HepG2 (cell line): ENCODE measurements around the gene TSSK3. TPM values are rescaled to one million over a fixed set of nuclear protein-coding genes. Genes with fewer than 3 reads are reported as not detected.

ENCODE experiments used
- GABPA ChIP-seq, 2 experiments: IDR thresholded peaks; 2 replicates each; pipeline ENCODE4 v1.6.1; 2011 to 2016; ENCODE audit warnings: low read depth in 2 of 2, low read length in 1 of 2, missing biosample characterization in 1 of 2, missing genetic modification characterization in 1 of 2
- RNF219 ChIP-seq: sonication (generic); formaldehyde crosslinking; IDR thresholded peaks from 2 replicates; pipeline ENCODE4 v1.5.0; 2020; ENCODE audit warnings: mild to moderate bottlenecking, missing genetic modification reagents
- TEAD3 ChIP-seq: optimal IDR thresholded peaks from 2 replicates; pipeline ENCODE3; 2016; ENCODE audit warnings: borderline replicate concordance
- TP53 ChIP-seq: sonication (generic); formaldehyde crosslinking; conservative IDR thresholded peaks from 2 replicates; pipeline ENCODE4 v1.4.0; 2020; ENCODE audit warnings: missing genetic modification reagents
- ZNF772 ChIP-seq: sonication (generic); formaldehyde crosslinking; IDR thresholded peaks from 2 replicates; pipeline ENCODE4 v1.5.0; 2020; ENCODE audit warnings: mild to moderate bottlenecking, missing genetic modification reagents
- polyA plus RNA-seq, 8 experiments: library from polyadenylated mRNA; depleted of rRNA in 3 of 8; stranded (reverse) in 7 of 8; unstranded in 1 of 8; fragments of >200 nt; fragmentation: Illumina TruSeq in 4 of 8; extraction: Trizol in 4 of 8; gene quantifications; 2 replicates each; pipeline versions ENCODE4 v1.2.1 to v1.2.3, GENCODE V29; 2011 to 2016; ENCODE audit warnings: low read depth in 4 of 8, missing spikeins in 1 of 8, mixed read lengths in 1 of 8; ENCODE audit not compliant: insufficient read depth in 1 of 8
- total RNA-seq, 5 experiments: library from RNA; depleted of rRNA; stranded (reverse); fragments of >200 nt; fragmentation: Illumina TruSeq; extraction: Trizol; gene quantifications; 2 replicates each; pipeline ENCODE4 v1.2.3, GENCODE V29; 2016; ENCODE audit warnings: low read depth in 1 of 5
- TF ChIP-seq, protein P1 (sequence below): sonication (generic); formaldehyde crosslinking; conservative IDR thresholded peaks from 2 replicates; pipeline ENCODE4 v1.4.0; 2020; ENCODE audit warnings: missing genetic modification reagents
- TF ChIP-seq, protein P2 (sequence below): sonication (generic); formaldehyde crosslinking; IDR thresholded peaks from 2 replicates; pipeline ENCODE4 v1.5.0; 2020; ENCODE audit warnings: missing genetic modification reagents, mild to moderate bottlenecking, borderline replicate concordance
- TF ChIP-seq, protein P3 (sequence below): sonication (generic); formaldehyde crosslinking; IDR thresholded peaks from 2 replicates; pipeline ENCODE4 v1.8.0; 2022; ENCODE audit warnings: missing genetic modification reagents, mild to moderate bottlenecking, inconsistent platforms, borderline replicate concordance

Gene TSSK3
- total and polyA plus RNA-seq, 2 of the 13 experiments (the other 11 are each of a cell fraction or from before 2014, with no cell fraction given), result 1.0 to 1.1 TPM

GRCh38 chr1:32345289-32345827, 17.0 kb upstream of the TSSK3 start (continued):
- TF ChIP-seq GABPA (IDR thresholded peaks at IDR 0.05; ENCODE audit: low read depth, low read length), result no peak
- TF ChIP-seq GABPA (CRISPR knock-in tag; IDR thresholded peaks at IDR 0.05; ENCODE audit: low read depth), result 0 out of 2 replicates have a peak, but pooled peaks have one; percentile 9
- TF ChIP-seq RNF219 (CRISPR knock-in tag), result no peak
- TF ChIP-seq, protein P1, sequence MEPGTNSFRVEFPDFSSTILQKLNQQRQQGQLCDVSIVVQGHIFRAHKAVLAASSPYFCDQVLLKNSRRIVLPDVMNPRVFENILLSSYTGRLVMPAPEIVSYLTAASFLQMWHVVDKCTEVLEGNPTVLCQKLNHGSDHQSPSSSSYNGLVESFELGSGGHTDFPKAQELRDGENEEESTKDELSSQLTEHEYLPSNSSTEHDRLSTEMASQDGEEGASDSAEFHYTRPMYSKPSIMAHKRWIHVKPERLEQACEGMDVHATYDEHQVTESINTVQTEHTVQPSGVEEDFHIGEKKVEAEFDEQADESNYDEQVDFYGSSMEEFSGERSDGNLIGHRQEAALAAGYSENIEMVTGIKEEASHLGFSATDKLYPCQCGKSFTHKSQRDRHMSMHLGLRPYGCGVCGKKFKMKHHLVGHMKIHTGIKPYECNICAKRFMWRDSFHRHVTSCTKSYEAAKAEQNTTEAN (CRISPR knock-in tag), result peak; percentile 87
- TF ChIP-seq TEAD3 (CRISPR knock-in tag), result peak; percentile 62
- TF ChIP-seq, protein P2, sequence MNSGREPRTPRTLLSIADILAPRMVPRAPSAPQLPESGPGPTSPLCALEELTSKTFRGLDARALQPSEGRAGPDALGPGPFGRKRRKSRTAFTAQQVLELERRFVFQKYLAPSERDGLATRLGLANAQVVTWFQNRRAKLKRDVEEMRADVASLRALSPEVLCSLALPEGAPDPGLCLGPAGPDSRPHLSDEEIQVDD, result no peak
- TF ChIP-seq ZNF772 (CRISPR knock-in tag), result no peak
- TF ChIP-seq, protein P3, sequence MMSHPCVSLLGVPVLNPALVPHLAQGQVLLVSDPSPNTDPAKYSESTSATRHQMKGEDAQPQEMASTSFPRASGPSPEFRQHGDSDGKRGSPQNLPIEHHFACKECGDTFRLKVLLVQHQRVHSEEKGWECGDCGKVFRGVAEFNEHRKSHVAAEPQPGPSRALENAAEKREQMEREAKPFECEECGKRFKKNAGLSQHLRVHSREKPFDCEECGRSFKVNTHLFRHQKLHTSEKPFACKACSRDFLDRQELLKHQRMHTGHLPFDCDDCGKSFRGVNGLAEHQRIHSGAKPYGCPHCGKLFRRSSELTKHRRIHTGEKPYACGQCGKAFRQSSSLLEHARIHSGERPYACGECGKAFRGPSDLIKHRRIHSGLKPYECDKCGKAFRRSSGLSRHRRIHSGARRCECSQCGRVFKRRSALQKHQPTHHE, result no peak
- TF ChIP-seq TP53 (CRISPR knock-in tag), result no peak
